Measurements from ENCODE around the gene RGS10.

The RGS10 gene

DNA sequence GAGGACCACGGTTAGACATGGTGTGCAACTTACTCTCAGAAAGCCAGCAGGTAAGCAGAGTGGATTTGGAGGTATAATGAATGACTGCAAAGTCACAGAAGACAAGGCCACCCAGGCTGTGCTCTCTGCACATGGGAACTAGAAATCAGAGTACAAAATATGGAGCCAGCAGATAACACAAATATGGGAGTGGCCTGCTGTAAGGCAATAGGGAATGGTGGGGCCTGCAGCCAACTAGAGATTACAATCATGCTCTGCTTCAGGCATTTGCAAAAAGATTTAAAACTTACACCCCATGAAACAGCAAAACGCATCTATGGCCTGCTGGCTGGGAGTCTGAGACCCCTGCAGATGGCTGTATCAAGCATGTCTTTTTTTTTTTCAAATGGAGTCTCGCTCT is 47.0 kb downstream of the RGS10 start:
- no peak for DNase-seq

DNA sequence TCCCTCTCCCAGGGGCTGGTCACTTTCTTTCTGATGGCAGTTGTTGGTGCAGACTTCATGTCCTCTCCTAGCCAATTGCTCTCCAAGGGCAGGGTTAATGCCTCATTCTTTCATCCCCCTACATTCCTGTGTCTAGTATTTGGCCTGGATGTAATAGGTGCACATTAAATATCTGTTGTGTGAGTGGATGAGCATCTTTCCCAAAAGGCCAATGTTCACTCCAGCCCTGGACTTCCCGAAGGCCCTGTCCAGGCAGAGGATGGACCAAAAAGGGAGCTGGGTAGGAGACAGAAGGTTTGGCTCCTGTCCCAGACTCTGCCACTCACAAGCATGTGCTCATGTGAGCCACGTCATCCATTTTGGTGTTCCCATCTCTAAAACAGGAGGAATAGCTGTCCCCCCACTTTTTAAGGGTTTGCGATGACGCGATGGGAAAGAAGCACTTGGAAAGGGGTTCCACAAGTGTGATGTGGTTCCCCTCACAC is 47.5 kb downstream of the RGS10 start:
- no peak for DNase-seq

DNA sequence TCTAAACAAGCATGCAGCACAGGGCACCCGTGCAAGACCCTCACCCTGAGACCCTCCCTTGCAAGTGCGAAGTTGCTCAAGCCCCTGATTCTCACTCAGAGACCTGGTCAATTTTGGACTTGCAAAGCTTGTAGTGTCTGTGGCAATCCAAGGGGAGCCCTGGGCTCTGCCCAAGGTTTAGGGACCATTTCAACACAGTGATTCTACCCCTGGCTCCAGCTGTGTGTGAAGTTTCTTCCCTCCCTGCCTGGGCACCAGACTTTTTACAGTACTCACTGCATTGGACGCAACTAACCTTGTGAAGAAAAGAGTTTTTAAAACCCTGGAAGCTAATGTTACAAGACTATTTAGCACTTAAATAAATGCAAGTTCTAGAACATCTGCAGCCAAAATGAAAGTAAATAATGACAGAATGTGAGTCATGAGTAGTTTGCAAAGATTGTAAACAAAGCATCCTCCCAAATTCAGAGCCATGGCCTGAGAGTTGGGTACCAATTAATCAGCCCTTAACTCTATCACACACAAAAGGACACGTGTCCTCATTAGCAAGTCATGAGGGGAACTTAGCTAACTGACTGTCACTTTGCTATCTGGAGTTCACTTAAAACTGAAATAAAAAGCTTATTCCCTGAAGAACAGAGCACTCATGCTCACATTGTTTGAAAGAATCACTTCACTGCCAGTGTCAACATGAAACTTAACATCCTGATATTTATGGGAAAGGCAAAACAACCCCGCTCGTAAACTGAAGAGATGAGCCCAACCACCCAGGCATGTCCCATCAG is 48.1 kb downstream of the RGS10 start:
- no peak for DNase-seq

DNA sequence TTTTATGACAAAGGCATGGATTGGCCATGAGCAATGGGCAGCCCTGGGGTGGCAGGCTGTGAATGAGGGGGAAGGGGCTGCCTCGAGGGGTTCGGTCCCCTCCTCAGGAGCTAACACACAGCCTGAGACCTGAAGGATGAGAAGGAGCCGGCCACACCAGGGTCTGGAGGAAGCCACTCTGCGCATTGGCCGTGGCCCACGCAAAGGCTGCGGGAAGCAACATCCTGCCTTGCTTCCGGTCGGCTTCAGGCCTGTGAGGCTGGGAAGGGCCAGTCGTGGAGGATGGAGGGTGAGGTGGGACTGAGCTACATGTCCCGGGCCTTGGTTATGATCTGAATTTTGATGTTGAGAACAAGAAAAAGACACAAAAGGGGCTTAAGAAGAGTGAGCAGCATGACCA is 49.4 kb downstream of the RGS10 start:
- DNase-seq = no peak

DNA sequence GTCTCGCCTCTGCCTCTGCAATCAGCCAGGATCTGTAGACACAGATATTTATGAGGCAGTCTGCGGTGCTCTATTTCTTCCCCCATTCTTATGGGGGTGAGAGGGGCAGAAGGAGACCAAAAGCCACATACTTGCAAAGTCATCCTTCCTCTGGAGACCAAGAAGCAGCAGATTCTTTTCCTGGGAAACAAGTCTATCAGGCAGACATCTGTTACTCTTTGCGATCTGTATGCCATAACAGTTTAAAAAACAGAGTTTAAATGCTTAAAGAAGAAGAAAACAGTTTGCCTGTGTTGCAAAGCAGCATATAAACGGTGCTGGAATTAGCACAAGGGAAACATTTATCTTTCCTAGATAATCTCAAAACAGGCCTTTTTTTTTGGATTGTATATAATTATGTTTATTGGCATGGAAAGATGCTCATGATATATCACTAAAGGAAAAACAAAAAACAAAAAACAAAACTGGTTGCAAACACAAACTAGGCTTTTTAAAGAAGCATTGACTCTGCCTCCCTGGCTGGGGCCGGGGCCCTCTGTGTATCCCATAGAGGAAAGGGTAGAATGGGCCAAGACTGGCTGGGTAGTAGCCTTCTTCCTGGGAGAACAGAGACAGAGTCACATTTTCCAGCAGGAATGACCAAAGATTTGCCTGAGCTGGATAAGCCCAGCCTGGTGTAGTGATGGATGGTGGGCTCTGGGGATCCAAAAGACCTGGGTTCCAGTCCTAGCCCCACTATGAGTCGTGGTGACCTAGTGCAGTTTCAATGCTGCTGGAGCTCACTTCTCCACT is 50.4 kb downstream of the RGS10 start:
- no peak for DNase-seq

DNA sequence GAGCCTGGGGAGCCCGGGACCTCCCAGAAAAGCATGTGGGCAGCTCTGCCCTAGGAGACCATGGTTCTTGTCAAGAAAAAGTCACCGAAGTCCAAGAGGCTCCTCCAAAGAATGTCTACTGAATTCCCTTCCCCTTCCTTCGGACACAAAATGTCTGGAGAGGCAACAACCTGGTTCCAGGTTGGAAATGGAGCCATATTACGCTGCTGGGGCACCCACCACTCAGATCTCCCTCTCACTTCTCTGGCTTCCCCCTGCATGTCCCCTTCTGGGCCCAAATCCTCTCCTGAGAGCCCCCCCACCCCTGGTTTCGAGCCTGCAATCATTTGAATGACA is 52.6 kb downstream of the RGS10 start:
- DNase-seq = no peak

DNA sequence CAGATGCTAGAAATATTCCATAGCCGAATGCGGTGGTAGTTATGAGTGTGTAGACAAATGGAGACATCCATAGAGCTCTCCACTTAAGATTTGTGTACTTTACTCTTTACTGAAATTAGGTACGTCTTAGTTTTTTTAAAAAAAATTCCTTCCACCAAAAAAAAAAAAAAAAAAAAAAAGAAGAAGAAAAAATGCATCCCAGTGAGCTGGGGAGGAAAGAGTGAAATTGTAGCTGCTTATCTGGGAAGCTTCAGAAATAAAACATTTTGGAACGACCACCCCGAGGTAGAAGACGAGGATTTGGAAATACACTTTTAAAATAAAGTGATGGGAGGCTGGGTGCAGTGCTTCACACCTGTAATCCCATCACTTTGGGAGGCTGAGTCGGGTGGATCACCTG is 53.8 kb downstream of the RGS10 start:
- DNase-seq = no peak

DNA sequence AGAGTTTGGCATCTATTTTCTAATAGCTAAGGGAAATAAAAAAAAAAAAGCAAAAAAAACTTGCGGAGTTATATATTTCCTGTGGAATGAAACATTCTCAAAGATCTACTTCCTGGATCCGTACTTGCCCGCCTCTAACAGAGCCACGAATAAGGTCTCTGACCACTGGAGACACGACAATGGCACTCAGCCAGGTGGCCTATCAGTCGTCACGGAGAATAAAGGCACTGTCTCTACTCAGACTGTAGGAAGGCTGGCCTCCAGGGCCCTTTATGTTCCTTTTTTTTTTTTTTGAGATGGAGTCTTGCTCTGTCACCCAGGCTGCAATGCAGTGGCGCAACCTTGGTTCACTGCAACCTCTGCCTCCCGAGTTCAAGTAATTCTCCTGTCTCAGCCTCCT is 58.7 kb downstream of the RGS10 start:
- no peak for DNase-seq

DNA sequence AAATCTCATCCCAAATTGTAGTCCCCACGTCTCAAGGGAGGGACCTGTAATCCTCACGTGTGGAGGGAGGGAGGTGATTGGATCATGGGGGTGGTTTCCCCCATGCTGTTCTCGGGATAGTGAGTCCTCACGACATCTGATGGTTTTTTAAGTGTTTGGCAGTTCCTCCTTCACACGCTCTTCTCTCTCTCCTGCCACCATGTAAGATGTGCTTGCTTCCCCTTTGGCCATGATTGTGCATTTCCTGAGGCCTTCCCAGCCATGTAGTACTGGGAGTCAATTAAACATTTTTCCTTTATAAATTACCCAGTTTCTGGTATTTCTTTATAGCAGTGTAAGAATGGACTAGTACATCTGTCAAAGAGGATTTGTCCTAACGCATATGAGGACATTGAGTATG is 59.5 kb downstream of the RGS10 start:
- no peak for DNase-seq

DNA sequence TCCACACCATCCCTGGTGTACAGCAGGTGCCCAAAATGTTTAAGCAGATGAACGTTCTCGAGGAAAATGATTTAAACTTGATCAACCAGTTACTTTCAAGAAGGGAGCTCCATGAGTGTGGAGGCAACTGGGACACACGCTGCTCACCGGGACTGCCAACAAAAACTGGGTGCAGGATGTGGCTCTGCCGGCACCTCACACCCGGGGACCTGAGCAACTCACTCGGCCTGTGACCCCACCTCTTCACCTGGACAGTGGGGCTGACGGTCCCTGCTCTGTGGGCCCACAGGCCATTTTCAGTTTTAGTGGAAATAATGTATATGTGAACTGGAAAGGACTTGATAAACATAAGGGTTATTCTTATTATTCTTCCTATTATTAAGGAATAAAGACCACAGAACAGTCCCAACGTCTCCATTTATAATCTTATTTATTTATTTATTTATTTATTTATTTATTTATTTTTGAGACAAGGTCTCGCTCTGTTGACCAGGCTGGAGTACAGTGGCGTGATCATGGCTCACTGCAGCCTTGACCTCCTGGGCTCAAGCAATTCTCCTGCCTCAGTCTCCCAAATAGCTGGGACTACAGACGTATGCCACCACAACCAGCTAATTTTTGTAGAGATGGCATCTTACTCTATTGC is 60.6 kb downstream of the RGS10 start:
- no peak for DNase-seq

DNA sequence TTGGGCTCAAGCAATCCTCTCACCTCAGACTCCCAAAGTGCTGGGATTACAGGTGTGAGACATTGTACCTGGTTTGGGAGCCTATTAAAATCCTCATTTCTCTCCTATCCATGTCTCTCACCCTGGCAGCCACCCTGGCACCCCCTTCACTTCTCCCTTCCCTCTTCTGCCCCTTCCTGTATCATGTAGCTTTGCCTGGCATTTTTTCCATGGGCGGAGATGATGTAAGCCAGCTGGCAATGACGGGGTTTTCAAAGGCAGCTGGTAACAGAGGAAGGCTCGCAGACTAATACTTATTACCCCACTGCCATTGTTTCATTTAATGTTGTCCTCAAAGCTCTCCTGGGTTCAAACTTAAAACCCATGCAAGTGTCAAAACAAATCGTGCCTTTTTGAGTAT is 61.9 kb downstream of the RGS10 start:
- no peak for DNase-seq

DNA sequence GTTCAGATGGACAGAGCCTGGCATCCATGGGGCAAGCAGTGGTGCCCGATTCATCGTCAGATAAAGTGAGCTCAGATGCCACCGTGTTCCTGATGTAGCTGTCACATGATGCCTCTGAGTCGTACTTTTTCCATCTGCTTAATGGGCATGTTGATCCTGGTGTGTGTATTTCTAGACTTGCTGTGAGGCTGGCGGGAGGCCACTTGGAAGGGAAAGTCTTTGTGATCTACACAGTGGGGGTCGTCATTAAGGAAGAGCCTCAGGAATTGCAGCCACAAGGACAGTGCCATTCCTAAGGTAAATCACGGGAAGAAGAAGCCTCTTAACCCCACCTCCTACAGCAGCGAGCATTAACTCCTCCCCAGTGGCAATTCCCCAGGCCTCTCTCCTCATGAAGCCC is 63.0 kb downstream of the RGS10 start:
- no peak for DNase-seq

DNA sequence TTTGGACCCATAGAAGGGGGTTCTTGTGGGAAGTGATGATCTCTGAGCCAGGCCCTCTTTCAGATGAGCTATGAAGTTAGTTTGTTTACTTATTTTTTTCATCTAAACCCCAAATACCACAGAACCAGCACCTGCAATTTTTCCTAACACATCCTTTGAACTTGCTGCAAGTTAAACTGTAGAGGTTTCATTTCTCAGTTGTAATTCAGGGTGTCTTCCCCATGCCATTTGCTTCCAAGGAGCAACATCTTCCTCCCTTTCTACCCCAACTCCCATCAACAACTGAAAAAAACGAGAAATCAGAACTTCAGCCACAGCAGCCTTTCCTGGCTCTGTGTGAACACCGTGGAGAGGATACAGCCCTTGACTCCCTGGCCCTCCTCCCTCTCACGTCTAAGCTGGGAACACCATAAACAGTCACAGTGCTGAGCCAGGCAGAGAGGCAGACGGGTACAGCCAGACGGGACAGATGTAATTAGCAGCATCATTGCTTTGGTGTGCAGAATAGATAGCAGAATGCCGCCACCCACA is 63.6 kb downstream of the RGS10 start:
- no peak for DNase-seq

DNA sequence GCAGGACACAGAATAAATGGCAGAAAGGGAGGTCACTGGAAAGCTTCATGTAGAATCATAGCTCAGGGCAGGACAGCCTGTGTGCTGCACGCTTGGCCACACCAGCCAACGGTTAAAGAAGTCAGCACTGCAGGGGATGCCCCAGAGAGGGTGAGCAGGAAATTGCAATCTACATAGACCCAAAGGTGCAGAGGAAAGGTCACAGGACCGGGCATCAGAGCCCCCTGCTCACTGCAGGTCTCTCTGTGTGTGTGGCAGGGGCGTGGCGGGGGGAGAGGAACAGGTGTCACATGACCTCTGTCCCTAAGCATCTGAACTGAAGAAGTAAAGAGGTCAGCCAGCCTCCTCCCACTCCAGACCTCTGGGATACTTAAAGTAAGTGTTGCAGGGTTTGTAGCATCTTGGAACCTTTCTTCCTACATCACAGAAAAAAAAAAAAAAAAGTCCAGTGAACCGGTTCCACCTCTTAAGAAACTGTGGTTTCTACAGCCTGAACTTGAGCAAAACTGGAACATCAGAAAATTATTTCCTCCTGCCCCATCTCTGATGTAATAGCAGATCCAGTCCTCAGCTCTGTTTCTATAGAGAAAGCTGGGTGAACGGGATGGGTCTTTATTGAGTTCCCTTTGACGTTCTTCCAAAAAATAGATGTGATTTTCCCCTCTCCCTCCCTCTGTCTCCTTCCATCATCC is 64.3 kb downstream of the RGS10 start:
- DNase-seq = peak; percentile 34

DNA sequence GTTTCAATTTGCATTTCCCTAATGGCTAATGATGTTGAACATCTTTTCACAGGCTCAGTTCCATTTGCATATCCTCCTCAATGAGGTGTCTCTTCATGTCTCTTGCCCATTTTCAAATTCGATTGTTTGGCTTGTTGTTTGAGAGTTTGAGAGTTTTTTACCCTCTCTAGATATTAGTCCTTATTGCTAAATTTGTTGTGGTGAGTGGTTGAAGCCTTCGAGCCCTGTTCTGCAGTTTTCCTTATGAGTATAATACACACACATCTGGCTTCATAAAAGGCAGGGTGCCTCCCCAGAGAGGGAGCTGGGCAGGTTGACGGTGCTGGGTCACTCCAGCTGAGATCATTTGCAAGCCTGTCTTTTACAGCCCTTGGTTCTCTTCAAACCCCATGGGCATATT is 65.1 kb downstream of the RGS10 start:
- no peak for DNase-seq

DNA sequence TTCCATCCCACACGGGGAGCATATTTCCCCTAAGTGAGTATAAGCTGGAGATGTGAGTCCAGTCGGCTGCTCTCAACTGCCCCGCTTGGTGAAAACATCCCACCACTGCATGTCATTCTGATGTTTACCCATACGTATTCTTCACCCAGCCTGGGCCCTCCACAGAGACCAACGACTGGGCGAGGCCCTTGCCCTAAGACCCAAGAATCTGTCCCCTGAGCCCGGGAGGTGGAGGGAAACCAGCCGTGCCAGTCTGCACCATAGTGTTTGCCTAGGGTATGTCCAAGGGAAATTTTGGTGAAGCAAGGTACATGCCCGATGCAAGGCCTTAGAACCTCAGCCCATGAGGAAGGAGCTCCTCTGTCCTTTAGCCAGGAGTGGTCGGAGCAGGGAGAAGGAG is 67.9 kb downstream of the RGS10 start:
- DNase-seq = no peak

DNA sequence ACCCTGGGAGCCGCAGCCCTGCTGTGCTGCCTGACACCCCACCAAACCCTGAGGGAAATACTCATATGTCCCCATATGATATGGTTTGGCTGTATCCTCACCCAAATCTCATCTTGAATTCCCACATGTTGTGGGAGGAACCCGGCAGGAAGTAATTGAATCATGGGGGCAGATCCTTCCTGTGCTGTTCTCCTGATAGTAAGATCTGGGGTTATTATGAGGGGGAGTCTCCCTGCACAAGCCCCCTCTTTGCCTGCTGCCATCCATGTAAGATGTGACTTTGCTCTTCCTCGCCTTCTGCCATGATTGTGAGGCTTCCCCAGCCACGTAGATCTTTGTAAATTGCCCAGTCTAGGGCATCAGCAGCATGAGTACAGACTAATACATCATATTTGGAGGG is 68.7 kb downstream of the RGS10 start:
- DNase-seq = no peak

DNA sequence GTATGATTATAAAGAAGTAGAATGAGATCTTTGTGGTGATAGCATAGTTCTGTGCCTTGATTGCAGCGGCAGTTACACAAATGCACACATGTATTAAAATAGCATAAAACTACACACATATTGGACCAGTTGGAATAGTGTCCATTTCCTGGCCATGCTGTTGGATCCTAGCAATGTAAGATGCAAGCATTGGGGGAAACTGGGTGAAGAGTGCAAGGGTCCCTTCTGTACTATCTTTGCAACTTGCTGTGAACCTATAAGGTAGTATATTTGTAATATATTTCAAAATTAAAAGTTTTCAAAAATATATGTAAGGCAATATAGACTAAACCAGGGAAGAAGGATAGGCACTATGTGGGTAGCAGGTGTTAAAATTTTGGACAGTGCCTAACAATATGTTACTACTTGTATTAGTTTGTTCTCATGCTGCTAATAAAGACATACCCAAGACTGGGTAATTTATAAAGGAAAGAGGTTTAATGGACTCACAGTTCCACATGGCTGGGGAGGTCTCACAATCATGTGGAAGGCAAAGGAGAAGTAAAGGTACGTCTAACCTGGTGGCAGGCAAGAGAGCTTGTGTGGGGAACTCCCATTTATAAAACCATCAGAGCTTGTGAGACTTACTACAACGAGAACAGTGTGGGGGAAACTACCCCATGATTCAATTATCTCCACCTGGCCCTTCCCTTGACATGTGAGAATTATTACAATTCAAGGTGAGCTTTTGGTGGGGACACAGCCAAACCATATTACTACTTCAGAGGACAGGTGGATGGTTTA is 71.4 kb downstream of the RGS10 start:
- no peak for DNase-seq

DNA sequence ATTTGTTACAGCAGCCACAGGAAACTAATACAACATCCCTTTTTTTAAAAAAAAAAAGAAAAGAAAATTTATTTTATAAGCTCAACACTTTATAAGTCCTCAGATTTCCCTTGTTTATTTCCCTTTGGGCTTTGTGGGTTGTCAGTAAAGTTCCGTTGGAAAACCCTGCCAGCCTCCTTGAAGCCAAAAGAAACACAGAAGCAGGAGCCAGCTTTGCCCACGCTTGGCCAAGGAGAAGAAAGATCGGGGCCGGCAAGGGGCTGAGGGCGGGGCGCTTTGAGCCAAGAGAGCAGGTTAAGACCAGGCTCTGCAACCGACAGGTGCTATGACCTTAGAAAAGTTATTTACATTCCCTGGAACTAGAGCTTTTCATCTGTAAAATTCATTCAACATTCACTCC is 72.7 kb downstream of the RGS10 start:
- no peak for DNase-seq

DNA sequence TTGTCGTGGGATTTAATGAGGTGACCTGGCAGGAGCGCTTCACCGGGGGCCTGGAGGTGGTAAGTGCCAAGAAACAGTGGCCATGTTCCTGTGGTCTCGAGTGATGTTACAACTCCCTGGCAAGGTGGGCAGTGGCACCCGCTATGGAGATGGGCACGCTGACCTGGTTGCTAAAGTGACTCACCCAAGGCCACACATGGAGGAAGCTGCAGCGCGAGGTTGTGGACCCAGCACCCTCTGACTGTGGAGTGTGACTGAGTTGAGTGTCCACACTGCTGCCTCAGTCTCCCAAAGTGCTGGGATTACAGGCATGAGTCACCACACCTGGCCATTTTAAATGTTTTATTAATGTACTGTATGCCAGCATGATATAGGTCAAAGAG is 73.2 kb downstream of the RGS10 start:
- DNase-seq = no peak

DNA sequence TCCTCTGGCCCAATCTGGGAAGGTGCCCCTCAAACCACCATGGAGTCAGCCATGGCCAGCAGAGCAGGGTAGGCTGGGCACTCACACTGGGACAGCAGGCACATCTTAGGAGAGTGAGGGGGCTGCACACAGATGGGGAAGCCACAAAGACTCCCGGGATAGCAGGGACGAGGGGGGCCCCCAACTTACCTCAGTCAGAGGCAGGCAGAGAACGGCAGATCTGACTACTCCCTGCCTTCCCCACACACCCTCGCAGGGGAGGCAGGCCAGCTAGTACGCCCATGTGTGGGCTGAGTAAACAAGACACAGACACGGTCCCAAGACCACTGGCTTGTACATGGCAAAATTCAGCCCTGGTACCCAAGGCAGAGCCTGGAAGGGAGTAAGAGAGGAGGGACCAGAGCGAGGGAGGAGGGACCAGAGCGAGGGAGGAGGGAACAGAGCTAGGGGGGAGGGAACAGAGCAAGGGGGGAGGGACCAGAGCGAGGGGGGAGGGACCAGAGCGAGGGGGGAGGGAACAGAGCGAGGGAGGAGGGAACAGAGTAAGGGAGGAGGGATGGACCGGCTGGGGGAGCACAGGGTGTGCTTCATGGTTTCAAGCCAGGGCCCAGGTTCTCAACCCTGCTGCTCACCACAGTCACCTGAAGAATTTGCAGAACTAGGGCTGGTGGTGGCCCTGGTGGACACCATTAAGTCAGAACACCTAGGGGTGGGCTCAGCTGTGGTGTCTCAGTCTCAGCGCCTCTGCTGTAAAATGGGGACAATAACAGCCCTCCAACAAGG is 73.8 kb downstream of the RGS10 start:
- no peak for DNase-seq

DNA sequence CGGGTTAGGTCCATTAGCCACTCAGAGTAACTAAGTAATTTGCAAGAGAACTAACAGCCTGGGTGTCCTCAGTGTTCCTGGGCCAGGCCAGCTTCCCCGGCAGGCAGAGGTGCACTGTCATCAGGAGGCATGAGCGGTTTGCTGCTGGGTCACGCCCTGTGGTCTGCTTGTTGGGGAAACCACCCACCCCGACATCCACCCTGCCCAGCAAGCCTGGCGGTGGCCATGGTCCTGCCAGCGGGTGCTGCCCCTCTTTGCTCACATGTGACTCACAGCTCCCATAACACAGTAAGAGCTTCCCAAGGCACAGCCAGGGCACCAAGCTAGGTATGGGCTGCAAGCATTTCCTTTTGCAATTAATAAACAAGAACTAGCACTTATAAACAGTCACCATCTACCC is 75.9 kb downstream of the RGS10 start:
- peak; percentile 27 for DNase-seq
